Measurements from ENCODE around the gene ABL1.

ABL1 gene

GRCh38 chr9:130895481-130896232 is 60.6 kb downstream of the ABL1 start:
- H3K4me1 ChIP-seq (ENCODE audit: control insufficient read depth, insufficient read depth, low read length, poor library complexity, severe bottlenecking) = no peaks in the 10 kb centered on the region

GRCh38 chr9:130896233-130897014 is 61.4 kb downstream of the ABL1 start, which contains the start of gene QRFP:
TSS of gene QRFP (minus strand) at chr9:130896812. CDS start at chr9:130893838, 2,974 bp downstream.
- no peaks in the 10 kb centered on the region for H3K4me1 ChIP-seq (ENCODE audit: control insufficient read depth, insufficient read depth, low read length, poor library complexity, severe bottlenecking)
- no peaks in the 10 kb centered on the region for H3K36me3 ChIP-seq (ENCODE audit: control insufficient read depth, insufficient read depth, low read length)
- no peak within 1 kb of the TSS for H3K27ac ChIP-seq (ENCODE audit: insufficient read depth, low read length, poor library complexity, severe bottlenecking)
- no peak for DNase-seq
- H3K4me3 ChIP-seq (ENCODE audit: insufficient read depth, low read depth, low read length, poor library complexity, severe bottlenecking) = no peak within 1 kb of the TSS
- no peaks in the 10 kb centered on the region for H3K27me3 ChIP-seq (replicated peaks; ENCODE audit: control insufficient read depth, insufficient read depth, low read length, poor library complexity, severe bottlenecking)
- H3K9me3 ChIP-seq (ENCODE audit: control insufficient read depth, low read length) = no peaks in the 10 kb centered on the region

More at GRCh38 chr9:130895481-130896232, 60.6 kb downstream of the ABL1 start:
- no peak for DNase-seq
- H3K27ac ChIP-seq (ENCODE audit: insufficient read depth, low read length, poor library complexity, severe bottlenecking) = no peak overlapping the region
- no peak overlapping the region for H3K4me3 ChIP-seq (ENCODE audit: insufficient read depth, low read depth, low read length, poor library complexity, severe bottlenecking)
- no peaks in the 10 kb centered on the region for H3K36me3 ChIP-seq (ENCODE audit: control insufficient read depth, insufficient read depth, low read length)
- H3K27me3 ChIP-seq (replicated peaks; ENCODE audit: control insufficient read depth, insufficient read depth, low read length, poor library complexity, severe bottlenecking) = no peaks in the 10 kb centered on the region
- H3K9me3 ChIP-seq (ENCODE audit: control insufficient read depth, low read length) = no peaks in the 10 kb centered on the region

- DNase-seq = no peak
- Histone ChIP-seq H3K9me3 (ENCODE audit: control insufficient read depth, low read length) (no peaks in the 10 kb centered on the region), H3K27me3 (replicated peaks; ENCODE audit: control insufficient read depth, insufficient read depth, low read length, poor library complexity, severe bottlenecking) (no peaks in the 10 kb centered on the region), H3K36me3 (ENCODE audit: control insufficient read depth, insufficient read depth, low read length) (no peaks in the 10 kb centered on the region), H3K27ac (ENCODE audit: insufficient read depth, low read length, poor library complexity, severe bottlenecking) (no peak overlapping the region), H3K4me1 (ENCODE audit: control insufficient read depth, insufficient read depth, low read length, poor library complexity, severe bottlenecking) (no peaks in the 10 kb centered on the region), H3K4me3 (ENCODE audit: insufficient read depth, low read depth, low read length, poor library complexity, severe bottlenecking) (no peak overlapping the region)
Observed at GRCh38 chr9:130897105-130897751, 62.2 kb downstream of the ABL1 start.

- Histone ChIP-seq H3K36me3 (ENCODE audit: control insufficient read depth, insufficient read depth, low read length) (no peaks in the 10 kb centered on the region), H3K9me3 (ENCODE audit: control insufficient read depth, low read length) (no peaks in the 10 kb centered on the region), H3K4me3 (ENCODE audit: insufficient read depth, low read depth, low read length, poor library complexity, severe bottlenecking) (no peak overlapping the region), H3K27ac (ENCODE audit: insufficient read depth, low read length, poor library complexity, severe bottlenecking) (no peak overlapping the region), H3K4me1 (ENCODE audit: control insufficient read depth, insufficient read depth, low read length, poor library complexity, severe bottlenecking) (no peaks in the 10 kb centered on the region), H3K27me3 (replicated peaks; ENCODE audit: control insufficient read depth, insufficient read depth, low read length, poor library complexity, severe bottlenecking) (no peaks in the 10 kb centered on the region)
- DNase-seq = no peak
Observed at GRCh38 chr9:130897848-130898551, 62.9 kb downstream of the ABL1 start.

- Histone ChIP-seq H3K27me3 (replicated peaks; ENCODE audit: control insufficient read depth, insufficient read depth, low read length, poor library complexity, severe bottlenecking) (no peaks in the 10 kb centered on the region), H3K9me3 (ENCODE audit: control insufficient read depth, low read length) (no peaks in the 10 kb centered on the region), H3K27ac (ENCODE audit: insufficient read depth, low read length, poor library complexity, severe bottlenecking) (no peak overlapping the region), H3K36me3 (ENCODE audit: control insufficient read depth, insufficient read depth, low read length) (no peaks in the 10 kb centered on the region), H3K4me1 (ENCODE audit: control insufficient read depth, insufficient read depth, low read length, poor library complexity, severe bottlenecking) (no peaks in the 10 kb centered on the region), H3K4me3 (ENCODE audit: insufficient read depth, low read depth, low read length, poor library complexity, severe bottlenecking) (no peak overlapping the region)
- DNase-seq = no peak
Observed at GRCh38 chr9:130898552-130898852, 63.4 kb downstream of the ABL1 start.

DNA sequence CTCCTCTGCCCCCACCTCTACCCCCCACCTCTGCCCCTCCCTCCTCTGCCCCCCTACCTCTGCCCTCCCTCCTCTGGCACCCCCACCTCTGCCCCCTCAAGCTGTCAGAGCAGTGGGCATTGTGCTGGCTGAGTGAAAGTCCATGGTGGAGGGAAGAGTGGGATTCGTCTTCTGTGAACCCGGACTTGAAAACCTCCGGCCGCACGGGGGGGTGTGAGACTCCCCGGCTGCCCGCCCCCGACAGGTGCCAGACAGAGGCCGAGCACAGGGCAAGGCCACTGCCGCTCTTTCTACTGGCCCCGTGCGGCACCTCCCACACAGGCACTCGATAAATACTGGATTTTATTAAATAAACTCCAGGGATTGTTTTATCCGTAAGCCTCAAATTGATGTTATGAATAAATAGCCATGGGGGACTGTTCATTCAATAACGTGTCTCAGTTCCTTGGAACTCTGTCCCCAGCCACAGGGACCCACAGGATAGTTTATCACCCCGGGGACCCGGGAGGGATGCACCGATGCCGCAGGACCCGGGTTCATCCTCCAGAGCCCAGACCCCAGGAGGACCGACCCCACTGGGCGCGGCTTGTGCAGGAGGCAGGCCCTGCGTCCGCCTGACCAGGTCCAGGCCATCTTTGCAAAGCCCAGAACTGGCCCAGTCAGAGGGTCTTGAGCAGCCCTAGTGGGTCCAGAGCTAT is 64.1 kb downstream of the ABL1 start:
- H3K36me3 ChIP-seq (ENCODE audit: control insufficient read depth, insufficient read depth, low read length) = no peaks in the 10 kb centered on the region
- H3K9me3 ChIP-seq (ENCODE audit: control insufficient read depth, low read length) = no peaks in the 10 kb centered on the region
- H3K4me3 ChIP-seq (ENCODE audit: insufficient read depth, low read depth, low read length, poor library complexity, severe bottlenecking) = no peak overlapping the region
- DNase-seq = no peak
- H3K27me3 ChIP-seq (replicated peaks; ENCODE audit: control insufficient read depth, insufficient read depth, low read length, poor library complexity, severe bottlenecking) = no peaks in the 10 kb centered on the region
- no peaks in the 10 kb centered on the region for H3K4me1 ChIP-seq (ENCODE audit: control insufficient read depth, insufficient read depth, low read length, poor library complexity, severe bottlenecking)
- H3K27ac ChIP-seq (ENCODE audit: insufficient read depth, low read length, poor library complexity, severe bottlenecking) = no peak overlapping the region

- no peaks in the 10 kb centered on the region for H3K9me3 ChIP-seq (ENCODE audit: control insufficient read depth, low read length)
- H3K36me3 ChIP-seq (ENCODE audit: control insufficient read depth, insufficient read depth, low read length) = no peaks in the 10 kb centered on the region
- DNase-seq = no peak
- H3K4me3 ChIP-seq (ENCODE audit: insufficient read depth, low read depth, low read length, poor library complexity, severe bottlenecking) = no peak overlapping the region
- H3K4me1 ChIP-seq (ENCODE audit: control insufficient read depth, insufficient read depth, low read length, poor library complexity, severe bottlenecking) = no peaks in the 10 kb centered on the region
- H3K27ac ChIP-seq (ENCODE audit: insufficient read depth, low read length, poor library complexity, severe bottlenecking) = no peak overlapping the region
- no peaks in the 10 kb centered on the region for H3K27me3 ChIP-seq (replicated peaks; ENCODE audit: control insufficient read depth, insufficient read depth, low read length, poor library complexity, severe bottlenecking)
Observed at GRCh38 chr9:130900701-130901497, 65.8 kb downstream of the ABL1 start.

DNA sequence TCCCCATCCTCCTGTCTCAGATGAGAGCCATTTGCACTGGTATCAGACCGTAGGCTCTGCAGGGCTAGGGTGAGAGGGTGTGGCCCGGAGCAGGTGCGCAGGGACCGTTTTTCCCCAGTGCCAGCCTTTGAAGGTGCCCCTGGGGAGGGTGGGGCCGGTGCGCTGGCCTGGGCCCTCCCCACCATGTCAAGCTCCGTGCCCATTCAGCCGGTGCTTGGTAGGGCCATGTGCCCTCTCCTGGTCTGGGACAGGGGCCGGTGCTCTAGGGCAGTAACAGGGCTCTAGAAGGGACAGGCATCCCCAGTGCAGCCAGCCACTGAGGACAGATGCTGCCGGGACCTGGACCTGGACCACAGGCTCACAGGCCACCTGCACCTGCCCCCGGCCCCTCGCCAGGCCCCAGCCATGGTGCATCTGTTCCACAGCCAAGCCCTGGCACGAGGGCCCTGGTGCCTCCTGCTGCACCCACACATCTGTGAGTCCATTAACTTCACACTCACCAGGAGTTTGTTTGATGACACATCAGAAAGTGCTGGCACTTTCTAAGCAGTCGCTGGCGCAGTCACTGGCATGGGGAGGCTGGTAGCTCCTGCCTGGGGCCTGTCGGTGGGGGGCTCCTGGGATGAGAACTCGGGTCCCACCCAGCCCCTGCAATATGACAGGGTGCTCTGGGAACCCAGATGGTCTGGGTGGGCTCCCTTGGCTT is 66.6 kb downstream of the ABL1 start:
- no peaks in the 10 kb centered on the region for H3K36me3 ChIP-seq (ENCODE audit: control insufficient read depth, insufficient read depth, low read length)
- no peak overlapping the region for H3K27ac ChIP-seq (ENCODE audit: insufficient read depth, low read length, poor library complexity, severe bottlenecking)
- no peaks in the 10 kb centered on the region for H3K9me3 ChIP-seq (ENCODE audit: control insufficient read depth, low read length)
- no peaks in the 10 kb centered on the region for H3K27me3 ChIP-seq (replicated peaks; ENCODE audit: control insufficient read depth, insufficient read depth, low read length, poor library complexity, severe bottlenecking)
- H3K4me1 ChIP-seq (ENCODE audit: control insufficient read depth, insufficient read depth, low read length, poor library complexity, severe bottlenecking) = no peaks in the 10 kb centered on the region
- H3K4me3 ChIP-seq (ENCODE audit: insufficient read depth, low read depth, low read length, poor library complexity, severe bottlenecking) = no peak overlapping the region
- DNase-seq = no peak

Data from effector memory CD4-positive, alpha-beta T cell (primary cell).